Suprapubic skin (tissue), 3 donors: ENCODE data around the gene FHL2.

ENCODE experiments used
- CTCF ChIP-seq, 2 donors: fragments of 200-600 bp in 1 of 2; fragments of 450-650 bp in 1 of 2; sonication (generic) in 1 of 2; IDR thresholded peaks; one replicate each; pipeline ENCODE4 v1.5.1; 2016 to 2019; ENCODE audit warnings: antibody characterized with exemption in 2 of 2, mild to moderate bottlenecking in 1 of 2, moderate library complexity in 1 of 2
- EP300 ChIP-seq: sonication (generic); formaldehyde crosslinking; IDR thresholded peaks from one replicate; pipeline ENCODE4 v1.6.1; 2017; ENCODE audit warnings: antibody characterized with exemption
- POLR2A ChIP-seq, 2 donors: fragments of 450-650 bp; IDR thresholded peaks; one replicate each; pipeline ENCODE4 v1.6.1; 2017; ENCODE audit warnings: antibody characterized with exemption in 2 of 2, mild to moderate bottlenecking in 2 of 2, moderate library complexity in 2 of 2

- TF ChIP-seq CTCF (IDR thresholded peaks at IDR 0.05) (no peak), POLR2A (IDR thresholded peaks at IDR 0.05) (no peak), EP300 (no peak)
Measured at GRCh38 chr2:105417857-105418436, 19.1 kb upstream of the FHL2 start.
